UCSD-AML1 (cell line): ENCODE data around the gene SLC9A9.

ENCODE experiments used
- DNase-seq: peaks from one replicate; lab custom pipeline; 2025; ENCODE audit not compliant: unreplicated experiment; lab: John Stamatoyannopoulos, UW

Gene SLC9A9

GRCh38 chr3:143266927-143267326, 581.3 kb downstream of the SLC9A9 start:
- no peak for DNase-seq

DNA sequence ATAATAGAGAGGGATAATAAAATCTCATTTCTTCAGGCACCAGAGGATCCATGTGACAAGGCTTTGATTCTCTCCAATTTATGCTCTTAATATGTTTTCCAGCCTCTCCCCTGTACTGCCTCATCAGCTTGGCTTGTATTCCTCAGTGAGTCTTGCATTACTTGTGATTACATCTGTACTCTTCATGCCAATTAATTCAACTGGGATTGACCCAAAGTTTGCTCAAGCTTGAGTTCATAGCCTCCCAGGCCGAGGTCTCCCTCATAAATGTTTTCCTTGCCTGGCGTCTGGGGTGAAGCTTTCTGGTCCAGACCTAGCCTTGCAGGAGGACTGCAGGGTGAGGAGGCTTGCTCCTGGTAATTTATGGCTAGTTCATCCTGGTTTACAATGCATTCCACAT, 581.8 kb downstream of the SLC9A9 start:
- no peak for DNase-seq

- no peak for DNase-seq
These were observed 582.7 kb downstream of the SLC9A9 start for GRCh38 chr3:143265501-143266070.

GRCh38 chr3:143263852-143264513, 584.3 kb downstream of the SLC9A9 start:
- DNase-seq = peak; percentile 11

- no peak for DNase-seq
These were observed 586.4 kb downstream of the SLC9A9 start for GRCh38 chr3:143261848-143262247.

- DNase-seq = no peak
These were observed 589.6 kb downstream of the SLC9A9 start for GRCh38 chr3:143258692-143259091.

- no peak for DNase-seq
These were observed 591.9 kb downstream of the SLC9A9 start for GRCh38 chr3:143256416-143256815.

- no peak for DNase-seq
These were observed 592.5 kb downstream of the SLC9A9 start for GRCh38 chr3:143255739-143256138.

GRCh38 chr3:143252931-143253330, 595.3 kb downstream of the SLC9A9 start:
- no peak for DNase-seq

DNA sequence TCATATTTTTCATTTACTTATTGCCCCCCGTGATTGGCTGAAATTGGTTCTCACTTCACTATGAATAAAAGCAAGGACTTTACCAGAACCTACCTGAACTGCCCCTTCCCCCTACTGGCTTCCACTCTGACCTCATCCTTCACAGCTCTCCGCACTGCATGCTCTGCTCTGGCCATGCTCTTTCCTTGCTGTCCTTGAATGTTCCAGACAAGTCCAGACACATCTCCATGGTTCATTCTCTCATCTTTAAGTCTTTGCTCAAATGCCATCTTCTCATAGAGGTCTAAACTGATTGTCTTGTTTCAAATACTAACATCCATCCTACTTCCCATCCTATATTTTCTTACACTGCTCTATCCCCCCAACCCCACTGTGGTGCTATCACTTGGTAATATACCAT, 599.3 kb downstream of the SLC9A9 start:
- no peak for DNase-seq

GRCh38 chr3:143247073-143247472, 601.2 kb downstream of the SLC9A9 start:
- no peak for DNase-seq

DNA sequence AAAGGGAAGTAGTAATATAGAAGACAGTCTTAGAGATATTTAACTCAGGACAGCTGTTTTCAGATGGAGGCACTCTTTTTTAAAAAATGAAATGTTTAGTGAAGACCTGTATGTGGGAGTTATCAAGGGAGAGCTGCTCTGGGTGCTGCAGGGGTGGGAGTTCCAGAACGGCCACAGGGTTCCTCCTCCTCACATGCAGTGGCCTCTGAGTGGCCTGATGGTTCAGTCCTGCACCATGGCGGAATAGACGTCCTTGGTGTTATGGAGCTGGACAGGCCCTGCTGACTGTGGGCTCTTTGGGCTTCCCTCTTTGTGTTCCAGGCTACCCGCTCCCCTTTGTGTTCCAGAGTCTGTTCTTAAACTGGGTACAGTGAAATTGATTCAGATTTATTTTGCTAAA, 602.6 kb downstream of the SLC9A9 start:
- no peak for DNase-seq

- DNase-seq = no peak
These were observed 603.7 kb downstream of the SLC9A9 start for GRCh38 chr3:143244516-143245063.

- no peak for DNase-seq
These were observed 604.6 kb downstream of the SLC9A9 start for GRCh38 chr3:143243686-143244085.

DNA sequence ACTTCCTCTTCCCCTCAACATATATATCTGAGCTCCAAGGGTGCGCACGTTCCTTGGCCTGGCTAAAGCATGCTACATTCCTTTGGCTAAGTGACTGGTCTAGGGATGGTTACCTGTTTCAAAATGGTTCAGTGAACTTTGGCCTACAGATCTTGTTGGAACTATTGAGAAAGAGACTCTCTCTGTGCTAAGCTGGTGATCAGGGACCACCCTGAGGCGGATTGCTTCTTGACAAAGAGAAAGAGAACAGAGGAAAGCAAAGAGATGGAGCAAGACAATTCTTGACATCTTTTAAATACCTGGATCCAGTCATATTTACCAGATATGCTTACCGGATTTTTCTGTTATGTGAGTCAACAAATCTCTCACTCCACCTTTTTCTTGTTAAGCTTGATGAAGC, 605.6 kb downstream of the SLC9A9 start:
- DNase-seq = no peak

DNA sequence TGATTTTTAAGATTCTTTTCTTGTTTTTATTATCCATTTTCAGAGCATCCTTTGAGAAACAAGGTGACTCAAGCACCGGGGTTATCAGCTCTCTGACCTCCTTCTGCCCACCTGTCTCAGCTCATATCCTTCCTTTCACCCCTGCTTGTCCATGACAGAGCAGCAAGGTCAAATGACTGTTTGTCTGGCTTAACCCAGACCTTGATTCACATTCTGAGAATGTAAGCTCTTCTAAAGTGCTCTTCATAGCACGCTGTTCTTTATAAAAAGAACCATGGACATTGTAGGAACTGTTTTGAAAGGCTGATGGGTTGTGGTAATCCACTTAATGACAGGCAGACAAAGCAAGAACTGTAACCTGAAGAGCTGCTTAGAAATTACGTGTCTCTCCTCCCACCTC, 606.2 kb downstream of the SLC9A9 start:
- DNase-seq = no peak

DNA sequence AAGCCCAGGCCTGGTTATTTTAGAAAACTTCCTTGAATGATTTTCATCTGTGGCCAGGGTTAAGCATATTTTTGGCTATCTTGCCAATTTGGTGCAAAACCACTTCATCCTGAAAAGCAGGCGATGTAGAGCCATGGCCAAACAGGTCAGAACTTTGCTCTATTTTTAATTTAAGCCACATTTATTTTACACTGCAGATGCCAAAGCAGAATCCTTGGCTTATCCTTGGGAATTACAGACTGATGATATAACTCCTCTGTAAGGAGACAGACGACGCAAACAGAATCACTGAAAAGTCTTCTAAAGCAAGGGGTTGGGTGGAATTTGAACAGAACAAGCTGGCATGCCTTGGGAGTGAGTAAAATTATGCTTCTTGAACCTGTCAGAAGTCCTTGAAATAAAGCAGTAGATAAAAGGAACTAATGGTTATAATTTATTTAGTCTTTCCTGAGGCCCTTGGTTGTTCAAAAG, 606.8 kb downstream of the SLC9A9 start:
- DNase-seq = no peak

DNA sequence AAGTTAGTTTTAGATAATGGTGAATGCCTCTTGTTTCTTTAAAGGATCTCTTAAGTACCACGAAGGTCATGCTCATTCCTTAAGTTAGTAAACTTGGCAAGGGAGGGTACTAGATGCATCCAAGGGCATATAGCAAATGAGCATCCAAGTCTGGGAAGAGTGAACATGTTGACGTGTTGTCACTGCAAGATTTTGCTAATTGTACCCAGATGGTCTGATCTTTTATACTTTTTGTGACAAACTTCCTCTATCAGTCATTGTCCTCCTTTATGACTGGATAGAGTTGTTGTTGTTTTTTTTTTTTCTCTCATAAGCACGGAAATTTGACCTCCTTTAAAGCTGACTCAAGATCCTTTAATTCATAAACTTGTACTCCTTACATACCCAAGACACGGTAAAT, 607.4 kb downstream of the SLC9A9 start:
- DNase-seq = no peak

- DNase-seq = no peak
These were observed 609.2 kb downstream of the SLC9A9 start for GRCh38 chr3:143239031-143239430.

GRCh38 chr3:143237077-143237627, 611.1 kb downstream of the SLC9A9 start:
- DNase-seq = no peak

DNA sequence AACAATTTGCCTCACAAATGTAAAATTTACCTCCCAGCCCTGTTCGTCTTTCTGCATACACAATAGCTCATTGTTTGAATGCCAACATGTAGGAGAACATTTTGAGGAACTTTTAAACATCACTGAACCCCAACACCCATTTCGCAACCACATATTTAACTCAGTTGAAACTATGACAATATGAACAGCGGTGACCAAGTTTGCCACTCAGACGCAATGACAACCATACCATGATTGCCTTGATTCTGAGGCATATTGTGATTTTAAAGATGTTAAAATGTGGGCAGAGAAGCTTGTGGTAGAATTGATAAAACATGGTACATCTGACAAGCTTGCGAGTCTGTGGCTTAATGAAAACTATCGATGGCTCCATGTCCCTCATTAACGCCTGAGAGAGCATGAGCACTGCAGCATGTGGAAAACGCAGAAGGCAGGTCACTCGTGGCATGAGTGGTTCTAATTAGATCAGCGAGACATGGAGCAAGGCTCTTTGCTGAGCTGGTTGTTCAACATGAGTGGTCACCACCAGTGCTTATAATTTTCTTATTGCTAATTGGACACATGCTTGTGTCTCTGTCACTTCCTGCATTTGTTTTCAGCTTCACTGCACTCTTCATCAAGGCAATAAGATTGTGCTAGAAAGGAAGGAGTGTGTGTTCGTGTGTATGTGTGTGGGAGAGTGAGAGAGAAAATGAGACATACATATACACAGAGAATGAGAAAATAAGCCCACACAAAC, 611.9 kb downstream of the SLC9A9 start:
- no peak for DNase-seq
